Bone marrow (tissue), 2 donors: ENCODE measurements around the gene BRICD5.

Experiments used
- DNase-seq, 2 donors: peaks; one replicate each; lab custom pipeline; 2025; lab: John Stamatoyannopoulos, UW

Gene BRICD5

DNA sequence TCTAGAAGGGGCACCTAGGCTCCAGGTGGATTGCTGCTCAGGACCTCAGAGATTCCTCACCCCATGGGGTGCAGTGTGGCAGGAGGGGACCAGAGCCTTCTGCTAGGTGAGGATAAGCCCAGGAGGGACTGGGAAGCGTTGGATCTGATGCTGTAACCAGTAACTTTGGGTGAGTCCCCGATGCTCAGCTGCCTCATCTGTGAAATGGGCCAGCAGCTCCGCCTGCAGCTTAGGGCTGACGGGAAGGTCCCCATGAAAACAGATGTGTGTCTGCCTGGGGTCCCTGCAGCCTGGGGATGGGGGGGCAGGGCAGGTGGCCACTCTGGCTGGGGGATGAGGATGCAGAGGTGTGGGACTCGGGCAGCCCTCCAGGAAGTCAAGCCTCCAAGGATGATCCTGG lies 11.6 kb downstream of the BRICD5 start:
- DNase-seq = no peak

GRCh38 chr16:2198283-2198682 lies 12.4 kb downstream of the BRICD5 start:
- DNase-seq = no peak

DNA sequence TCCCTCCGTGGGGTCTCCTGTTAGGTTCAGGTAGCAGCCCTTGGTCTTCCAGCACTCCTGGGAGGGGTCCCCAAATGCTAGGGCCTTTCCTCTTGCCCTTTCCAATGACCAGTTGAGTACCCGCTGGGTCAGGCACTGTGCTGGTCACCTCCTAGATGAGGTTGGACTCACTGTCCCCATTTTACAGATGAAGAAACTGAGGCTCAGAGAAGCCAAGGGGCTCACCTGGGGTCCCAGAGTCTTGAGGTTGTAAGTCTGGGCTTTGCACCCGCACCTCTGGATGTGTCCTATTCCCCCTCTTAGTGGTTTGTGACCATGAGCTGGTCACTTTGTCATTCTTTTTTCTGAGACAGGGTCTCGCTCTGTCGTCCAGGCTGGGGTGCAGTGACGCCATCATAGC lies 12.9 kb downstream of the BRICD5 start:
- DNase-seq = no peak

- no peak for DNase-seq
These were observed 13.6 kb downstream of the BRICD5 start for GRCh38 chr16:2196981-2197511.

GRCh38 chr16:2196162-2196980 lies 14.3 kb downstream of the BRICD5 start, which contains the start of gene CASKIN1:
Gene CASKIN1 (minus strand): TSS chr16:2196605. CDS start chr16:2196432, 173 bp downstream.
- DNase-seq = no peak

DNA sequence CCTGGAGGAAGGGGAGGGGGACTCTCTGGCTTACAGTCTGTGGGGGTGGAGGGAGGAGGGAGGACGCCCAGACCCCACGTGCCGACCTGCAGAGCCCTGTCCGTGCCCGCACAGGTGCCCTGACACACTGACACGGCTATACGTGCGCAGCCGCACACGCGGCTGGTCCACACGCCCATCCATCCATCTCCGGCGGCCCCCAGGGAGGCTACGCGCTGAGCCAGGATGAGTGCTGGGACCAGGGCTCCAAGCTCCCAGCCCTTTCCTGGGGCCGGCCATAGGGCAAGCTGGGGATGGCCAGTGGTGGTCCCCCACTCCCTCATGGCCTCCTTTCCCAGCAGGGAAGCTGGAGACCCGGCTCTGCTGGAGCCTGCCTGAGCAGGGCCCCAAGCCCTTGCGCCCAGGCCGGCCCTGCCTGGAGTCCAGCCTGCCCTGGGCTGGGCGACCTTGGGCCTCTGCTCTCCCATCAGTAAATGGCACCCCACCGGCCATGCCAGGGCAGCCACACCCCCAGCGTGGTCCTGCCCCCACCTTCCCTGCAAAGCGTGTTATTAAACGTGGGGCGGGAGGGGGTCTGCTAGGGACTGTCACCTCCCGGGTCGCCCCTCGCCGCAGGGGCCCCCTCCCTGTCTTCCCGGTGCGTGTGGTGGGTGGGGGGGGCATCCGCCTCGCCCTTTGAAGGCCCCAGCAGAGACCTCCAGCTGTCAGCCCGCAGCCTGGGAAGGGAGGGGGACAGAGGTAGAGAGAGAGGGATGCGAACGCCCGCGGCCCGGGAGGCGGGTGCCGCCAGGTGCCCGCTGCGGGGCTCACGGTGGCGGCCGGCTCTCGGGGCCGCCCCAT lies 15.1 kb downstream of the BRICD5 start:
- DNase-seq = no peak

DNA sequence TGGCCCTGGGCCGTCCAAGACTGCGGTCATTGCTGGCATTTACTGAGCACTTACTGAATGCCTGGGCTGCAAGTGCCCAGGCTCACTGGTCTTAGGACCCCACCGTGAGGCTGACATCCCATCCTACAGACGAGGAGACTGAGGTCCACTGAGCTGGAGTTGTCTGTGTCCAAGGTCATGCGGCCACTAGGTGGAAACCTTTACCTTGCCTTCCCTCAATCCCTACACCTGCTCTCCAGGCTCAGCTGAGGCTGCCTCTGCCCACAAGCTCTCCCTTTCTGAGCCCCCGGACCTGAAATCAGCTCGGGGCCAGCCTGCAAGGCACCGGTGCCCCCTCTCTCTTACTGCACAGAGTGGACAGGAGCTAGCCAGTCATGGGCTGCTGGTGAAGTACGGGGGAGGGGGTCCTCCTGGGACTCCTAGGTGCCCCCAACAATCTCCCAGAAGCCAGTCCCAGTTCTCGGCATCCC lies 15.8 kb downstream of the BRICD5 start:
- no peak for DNase-seq

GRCh38 chr16:2194166-2194834 lies 16.4 kb downstream of the BRICD5 start:
- no peak for DNase-seq

- DNase-seq = no peak
These were observed 19.3 kb downstream of the BRICD5 start for GRCh38 chr16:2191446-2191706.

DNA sequence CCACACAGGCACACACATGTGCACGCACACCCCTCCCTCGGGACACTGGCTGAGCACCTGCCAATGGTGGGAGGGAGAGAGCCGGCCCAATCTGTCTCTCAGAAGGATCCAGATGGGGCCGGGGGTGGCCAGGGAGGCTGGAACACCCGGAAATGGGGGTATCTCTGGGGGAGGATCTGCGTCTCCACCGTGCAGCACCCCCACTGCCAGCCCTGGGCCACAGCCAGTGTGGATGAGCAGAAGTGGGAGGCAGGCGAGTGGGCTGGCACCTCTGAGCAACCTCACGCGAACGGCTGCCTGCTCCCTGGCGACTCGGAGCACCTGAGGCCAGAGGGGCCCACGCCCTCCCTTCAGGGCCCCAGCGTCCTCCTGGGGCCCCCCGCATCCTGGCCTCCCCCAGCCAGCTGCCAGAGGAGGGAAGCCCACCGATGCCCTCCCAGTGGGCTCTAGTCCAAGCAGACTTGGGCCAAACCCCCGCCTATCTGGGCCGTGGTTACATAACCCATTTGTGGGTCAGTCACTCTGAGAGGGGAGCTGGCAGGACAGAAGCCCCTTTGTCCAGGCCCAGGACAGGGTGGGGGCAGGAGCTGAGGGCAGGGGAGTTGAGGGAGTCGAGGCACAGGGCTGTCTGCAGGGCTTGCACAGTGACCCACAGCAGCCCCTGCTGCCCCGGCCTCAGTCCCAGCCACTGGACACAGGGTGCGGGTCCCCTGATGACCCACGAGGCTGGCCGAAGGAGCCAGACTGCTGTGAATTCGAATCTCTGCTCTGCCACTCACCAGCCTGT lies 19.8 kb downstream of the BRICD5 start:
- no peak for DNase-seq

DNA sequence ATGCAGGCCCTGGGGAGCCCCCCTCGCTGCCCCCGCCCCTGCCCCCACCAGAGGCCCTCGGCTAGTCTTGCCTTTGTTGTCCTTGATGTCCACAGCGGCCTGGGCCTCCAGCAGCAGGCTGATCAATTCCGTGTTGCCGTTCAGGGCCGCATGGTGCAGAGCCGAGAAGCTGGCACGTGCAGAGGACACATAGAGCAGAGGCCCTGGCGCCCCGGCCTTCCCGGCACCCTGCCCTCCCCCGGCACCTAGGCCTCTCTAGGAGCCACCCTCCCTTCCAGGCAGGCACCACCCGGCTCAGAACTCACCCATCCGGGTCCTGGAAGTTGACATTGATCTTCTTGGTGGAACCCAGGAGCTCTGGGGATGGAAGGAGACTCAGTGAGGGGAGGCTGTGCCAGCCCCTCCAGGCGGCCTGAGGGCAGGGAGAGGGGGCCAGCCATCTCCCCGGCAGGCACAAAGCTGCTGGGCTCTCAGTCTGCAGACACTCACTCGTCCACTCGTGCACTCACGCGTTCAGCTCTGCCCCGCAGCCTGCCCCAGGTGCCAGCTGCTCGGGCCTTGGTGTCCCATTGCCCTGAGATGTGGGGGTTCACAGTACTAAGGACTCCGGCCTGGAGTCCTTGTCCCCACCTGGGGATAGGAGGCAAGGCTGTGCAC lies 20.5 kb downstream of the BRICD5 start:
- no peak for DNase-seq

DNA sequence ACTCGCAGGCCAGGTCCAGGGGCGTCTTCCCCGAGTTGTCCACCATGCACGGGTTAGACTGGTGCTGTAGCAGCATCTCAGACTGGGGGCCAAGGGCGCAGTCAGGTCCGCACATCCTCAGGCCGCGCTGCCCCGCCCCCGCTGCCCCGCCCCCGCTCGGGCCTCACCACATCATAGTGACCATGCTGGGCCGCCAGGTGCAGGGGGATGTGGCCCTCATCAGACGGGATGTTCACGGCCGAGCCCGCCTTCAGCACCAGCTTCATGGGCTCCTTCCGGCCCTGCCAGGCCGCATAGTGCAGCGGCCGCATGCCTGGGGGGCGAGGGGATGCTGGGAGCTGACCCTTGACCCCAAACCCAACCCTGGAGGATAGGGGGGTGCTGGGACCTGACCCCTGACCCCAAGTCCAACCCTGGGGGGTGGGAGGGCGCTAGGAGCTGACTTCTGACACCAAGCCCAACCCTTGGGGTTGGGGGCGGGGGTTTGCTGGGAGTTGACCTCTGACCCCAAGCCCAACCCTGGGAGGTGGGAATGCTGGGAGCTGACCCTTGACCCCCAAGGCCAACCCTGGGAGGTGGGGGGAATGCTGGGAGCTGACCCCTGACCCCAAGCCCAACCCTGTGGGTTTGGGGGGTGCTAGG lies 21.3 kb downstream of the BRICD5 start:
- DNase-seq = no peak

- no peak for DNase-seq
These were observed 22.3 kb downstream of the BRICD5 start for GRCh38 chr16:2188395-2188794.

DNA sequence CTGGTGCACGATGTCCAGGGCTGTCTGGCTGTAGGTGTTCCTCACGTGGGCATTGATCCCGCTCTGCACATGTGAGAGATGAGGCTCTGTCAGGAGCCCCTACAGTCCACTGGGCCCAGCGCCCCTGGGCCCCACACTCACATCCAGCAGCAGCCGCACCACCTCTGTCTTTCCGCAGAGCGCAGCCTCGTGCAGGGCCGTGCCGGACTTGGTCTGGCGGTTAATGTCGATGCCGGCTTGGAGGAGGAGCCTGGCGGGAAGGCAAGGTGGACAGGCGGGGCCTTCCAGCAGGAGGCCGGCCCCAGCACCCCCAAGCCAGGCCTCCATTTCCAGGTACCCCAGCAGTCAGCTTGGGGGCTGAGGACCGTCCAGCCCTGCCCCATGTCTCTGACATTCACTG lies 23.5 kb downstream of the BRICD5 start:
- no peak for DNase-seq

GRCh38 chr16:2186505-2186904 lies 24.2 kb downstream of the BRICD5 start:
- no peak for DNase-seq

- no peak for DNase-seq
These were observed 24.6 kb downstream of the BRICD5 start for GRCh38 chr16:2186064-2186463.

DNA sequence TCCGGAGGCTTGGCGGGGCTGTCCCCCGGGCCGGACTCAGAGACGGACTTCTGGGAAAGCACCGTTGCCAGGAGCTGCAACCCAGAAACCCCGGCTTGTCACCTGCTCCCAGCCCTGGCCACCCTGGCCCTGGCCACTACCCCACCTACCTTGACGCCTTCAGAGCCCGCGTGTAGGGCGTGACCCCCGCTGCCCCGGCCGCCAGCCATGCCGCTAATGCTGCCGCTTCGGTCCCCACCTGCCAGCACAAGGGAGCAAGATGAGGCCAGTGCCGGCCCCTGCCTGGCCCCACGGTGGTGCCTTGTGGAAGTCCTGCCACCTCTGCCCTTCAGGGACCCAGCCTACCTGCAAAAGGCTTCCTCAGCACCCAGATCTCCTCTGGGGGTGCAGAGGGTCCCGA lies 25.7 kb downstream of the BRICD5 start:
- DNase-seq = no peak

- no peak for DNase-seq
These were observed 26.3 kb downstream of the BRICD5 start for GRCh38 chr16:2184346-2184745.

DNA sequence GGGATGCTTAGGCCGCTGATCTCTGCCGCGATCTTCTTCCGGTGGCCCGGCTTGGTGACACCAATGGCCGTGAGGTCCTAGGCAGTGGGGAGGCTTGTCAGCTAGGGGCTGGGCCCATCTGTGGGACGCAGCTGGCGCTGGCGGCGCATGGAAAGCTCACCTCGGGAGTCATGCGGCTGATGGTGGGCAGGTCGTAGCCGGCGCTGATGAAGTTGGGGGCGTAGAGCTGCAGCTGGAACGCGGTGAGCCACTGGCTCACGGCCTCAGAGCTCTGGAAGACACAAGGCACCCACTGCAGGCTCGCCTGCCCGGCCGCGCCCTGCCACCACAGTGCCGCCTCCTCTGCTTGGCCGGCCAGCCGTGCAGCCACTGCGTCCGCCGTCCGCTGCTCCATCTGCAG lies 27.0 kb downstream of the BRICD5 start:
- no peak for DNase-seq

- DNase-seq = no peak
These were observed 28.7 kb downstream of the BRICD5 start for GRCh38 chr16:2181952-2182351.
